ENCODE measurements around the gene CDKN2B-AS1.
"Not testable (repeated sequence)": the region's sequence is repeated elsewhere in the genome, so short reads cannot be mapped to it uniquely, and the experiment has no call there.

Gene CDKN2B-AS1

DNA sequence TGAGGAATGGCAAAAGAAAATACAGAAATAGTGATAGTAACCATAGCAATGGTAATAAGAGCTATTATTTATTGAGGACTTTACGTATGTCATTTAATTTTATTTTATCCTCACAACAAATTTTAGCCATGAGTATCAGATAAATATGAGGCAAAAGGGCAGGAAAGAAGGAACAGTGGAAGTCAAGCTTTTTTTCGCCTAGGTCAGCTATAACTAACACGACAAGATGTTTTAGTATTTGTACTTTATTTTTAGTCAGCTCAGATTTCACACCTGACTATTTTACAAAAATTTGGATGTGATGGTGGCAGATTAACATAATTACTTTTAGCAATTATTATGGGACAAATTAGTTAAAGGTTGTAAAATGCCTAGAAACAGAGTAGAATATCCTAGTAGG lies 49.3 kb downstream of the CDKN2B-AS1 start:
- no peak for DNase-seq (ENCODE audit: low read depth in 2 of 2)

DNA sequence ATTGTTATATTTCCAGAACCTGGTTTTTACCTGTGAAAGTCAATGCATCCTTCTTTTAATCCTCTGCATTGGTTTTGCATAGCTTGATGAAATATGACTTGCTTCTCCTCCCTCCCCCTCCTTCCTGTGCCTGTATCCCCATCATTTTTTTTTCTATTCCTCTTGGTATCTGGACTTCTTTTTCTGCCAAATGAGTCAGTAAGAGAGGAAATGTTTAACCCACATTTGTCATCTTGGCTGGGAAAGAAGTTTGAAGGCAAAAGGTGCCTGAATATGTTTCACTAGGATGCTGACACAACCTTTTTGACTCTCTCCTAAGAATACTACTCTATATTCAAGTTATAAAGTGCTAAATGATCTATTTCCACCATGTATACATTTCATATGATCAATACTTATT lies 50.0 kb downstream of the CDKN2B-AS1 start:
- no peak for DNase-seq (ENCODE audit: low read depth in 2 of 2)

DNA sequence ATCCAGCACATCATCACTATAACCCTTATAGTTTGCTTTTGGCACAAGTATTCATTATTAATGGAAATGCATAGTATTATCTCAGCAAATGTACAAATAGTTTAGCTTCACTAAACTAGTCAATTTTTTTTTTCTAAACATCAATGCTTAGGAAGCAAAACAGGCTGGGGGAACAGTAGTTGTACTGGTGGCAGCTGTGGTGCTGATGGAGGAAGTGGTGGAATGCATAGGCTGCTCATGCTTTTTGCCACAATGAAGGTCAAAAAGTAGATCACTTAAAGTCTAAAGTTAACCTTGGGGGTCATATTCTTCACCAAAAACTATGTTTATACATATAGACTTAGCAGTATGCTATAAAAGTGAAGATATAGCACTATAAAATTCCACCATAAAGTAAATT lies 50.8 kb downstream of the CDKN2B-AS1 start:
- DNase-seq (ENCODE audit: low read depth in 2 of 2), result no peak

DNA sequence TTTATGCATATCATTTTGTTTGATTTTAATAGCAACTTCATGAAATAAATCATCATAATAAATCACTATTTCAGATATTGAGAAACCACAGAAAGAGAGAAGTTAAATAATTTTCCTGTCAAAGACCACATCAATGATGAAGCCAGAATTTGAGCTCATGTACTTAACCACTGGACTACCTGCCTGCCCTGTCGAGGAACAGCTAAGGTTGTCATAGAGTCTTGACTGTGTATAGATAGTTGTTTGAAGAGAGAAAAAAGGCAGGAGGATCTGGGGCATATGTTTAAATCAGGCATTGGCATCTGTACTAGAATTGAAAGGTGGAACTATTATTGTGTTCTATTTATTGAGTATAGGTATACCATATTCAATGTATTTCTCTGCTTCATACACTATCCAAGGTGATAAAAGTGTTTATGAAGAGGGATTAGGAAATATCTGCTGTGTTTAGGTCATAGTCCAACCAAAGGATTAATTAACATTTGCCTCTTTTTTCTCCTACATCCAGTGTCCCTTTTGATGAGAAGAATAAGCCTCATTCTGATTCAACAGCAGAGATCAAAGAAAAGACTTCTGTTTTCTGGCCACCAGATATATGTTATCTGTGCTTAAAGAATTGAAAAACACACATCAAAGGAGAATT lies 51.8 kb downstream of the CDKN2B-AS1 start:
- no peak for DNase-seq (ENCODE audit: low read depth in 2 of 2)

DNA sequence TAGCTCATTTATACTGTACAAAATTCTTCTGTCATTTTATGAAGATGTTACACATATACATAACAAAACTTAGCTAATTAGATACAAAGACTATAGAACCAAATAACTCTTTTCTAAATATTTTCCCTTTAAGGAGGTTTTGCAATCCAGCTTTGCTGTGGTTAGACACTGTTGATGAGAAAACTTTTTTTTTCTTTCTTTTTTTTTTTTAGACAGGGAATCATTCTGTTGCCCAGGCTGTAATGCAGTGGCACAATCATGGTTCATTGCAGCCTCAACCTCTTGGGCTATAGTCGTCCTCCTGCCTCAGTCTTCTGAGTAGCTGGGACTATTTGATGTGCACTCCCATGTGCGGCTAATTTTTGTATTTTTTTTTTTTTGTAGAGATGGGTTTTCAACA lies 53.0 kb downstream of the CDKN2B-AS1 start:
- no peak for DNase-seq (ENCODE audit: low read depth in 2 of 2)

DNA sequence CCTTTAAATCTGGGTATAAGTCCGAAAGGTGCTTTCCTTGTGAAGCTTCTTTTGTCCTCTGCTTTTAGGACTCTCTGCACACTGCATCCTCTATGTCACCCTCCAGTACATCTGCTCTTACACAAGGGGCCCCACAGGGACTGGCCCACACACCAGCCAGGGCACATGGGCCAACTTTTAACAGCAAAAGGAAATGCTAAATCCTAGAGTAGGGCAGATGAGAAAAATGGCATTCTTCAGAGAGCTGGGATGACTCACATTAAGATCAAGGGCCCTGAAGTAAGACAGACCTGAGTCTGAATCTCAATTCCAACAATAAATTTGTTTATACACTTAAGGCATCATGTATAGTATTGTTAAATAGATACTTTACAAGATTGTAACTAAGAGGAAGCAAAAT lies 54.8 kb downstream of the CDKN2B-AS1 start:
- no peak for DNase-seq (ENCODE audit: low read depth in 2 of 2)

DNA sequence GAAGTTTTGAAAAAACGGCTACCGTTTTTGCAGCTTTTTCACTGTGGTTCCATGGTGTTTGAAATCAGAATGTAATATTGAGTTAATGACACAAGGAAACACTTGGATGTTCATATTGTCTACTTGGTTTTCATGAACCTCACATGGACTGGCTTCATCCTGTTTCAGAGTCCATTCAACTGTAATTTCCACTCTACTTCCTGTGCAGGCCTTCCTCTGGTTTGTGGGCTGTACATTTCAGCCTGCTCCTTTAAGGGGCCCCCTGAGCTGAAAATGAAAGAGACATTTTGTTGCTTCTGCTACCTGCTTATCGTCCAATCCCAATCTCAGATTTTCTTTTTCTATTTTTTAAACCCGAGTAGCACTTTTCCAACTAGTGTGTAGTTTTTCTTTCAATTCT lies 56.3 kb downstream of the CDKN2B-AS1 start:
- no peak for DNase-seq (ENCODE audit: low read depth in 2 of 2)

DNA sequence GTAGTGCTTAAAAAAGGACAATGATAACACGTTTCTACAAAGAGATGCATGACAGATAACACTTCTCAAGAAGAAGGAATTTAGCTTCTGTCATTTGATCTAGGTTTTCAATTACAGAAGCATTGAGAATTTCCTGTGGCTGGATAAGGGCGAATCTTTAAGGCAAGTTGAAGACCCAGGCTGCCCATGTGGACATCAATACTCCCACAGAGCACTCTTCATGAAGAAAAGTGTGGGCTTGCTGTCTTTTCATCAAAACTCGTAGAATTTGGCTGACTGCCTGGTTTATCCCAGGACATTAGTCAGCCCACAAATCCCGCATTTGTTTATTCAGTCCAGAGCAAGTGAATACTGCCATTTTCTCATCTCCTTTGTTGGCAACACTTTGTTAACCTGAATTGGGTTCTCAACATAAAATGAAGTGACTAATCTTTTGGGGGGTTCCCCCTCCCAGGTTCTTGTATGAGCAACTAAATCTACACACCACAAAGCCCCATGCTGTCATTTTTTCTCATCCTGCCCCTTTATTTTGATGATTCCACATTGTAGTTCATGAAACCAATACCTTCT lies 57.9 kb downstream of the CDKN2B-AS1 start:
- no peak for DNase-seq (ENCODE audit: low read depth in 2 of 2)

DNA sequence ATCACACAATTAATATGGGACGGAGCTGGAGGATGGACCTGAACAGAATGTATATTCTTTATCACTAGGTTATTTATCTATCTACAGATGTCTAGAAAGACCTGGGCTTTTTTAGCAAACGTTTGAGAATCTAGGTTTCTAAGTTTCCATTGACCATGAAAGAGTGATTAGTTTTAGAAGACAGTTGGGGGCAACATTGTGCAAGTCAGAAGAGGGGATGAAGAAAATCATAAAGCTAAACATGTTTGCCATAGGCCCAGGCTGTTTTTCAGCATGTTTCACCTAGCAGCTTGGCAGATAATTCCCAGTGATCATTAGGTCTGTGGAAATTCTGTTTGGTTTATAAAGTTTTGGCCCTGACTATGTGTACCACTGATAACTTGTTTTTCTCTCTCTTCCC lies 58.6 kb downstream of the CDKN2B-AS1 start:
- DNase-seq (ENCODE audit: low read depth in 2 of 2), result no peak

DNA sequence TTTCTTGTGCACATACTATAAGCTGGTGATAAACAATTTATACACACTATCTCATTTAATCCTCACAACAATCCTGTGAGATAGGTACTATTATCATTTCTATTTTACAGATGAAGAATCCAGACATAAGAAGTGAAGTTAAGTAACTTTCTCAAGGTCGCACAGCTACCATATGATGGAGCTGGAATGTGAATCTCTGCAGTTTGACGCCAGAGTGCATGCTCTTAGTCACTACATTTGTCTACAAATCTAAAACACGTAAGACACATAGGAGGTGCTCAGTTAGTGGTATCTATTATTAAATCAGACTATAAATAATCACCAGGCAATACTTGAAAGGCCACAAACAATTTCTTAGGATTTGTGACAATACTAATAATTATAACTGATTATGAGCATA lies 59.5 kb downstream of the CDKN2B-AS1 start:
- DNase-seq (ENCODE audit: low read depth in 2 of 2), result no peak

DNA sequence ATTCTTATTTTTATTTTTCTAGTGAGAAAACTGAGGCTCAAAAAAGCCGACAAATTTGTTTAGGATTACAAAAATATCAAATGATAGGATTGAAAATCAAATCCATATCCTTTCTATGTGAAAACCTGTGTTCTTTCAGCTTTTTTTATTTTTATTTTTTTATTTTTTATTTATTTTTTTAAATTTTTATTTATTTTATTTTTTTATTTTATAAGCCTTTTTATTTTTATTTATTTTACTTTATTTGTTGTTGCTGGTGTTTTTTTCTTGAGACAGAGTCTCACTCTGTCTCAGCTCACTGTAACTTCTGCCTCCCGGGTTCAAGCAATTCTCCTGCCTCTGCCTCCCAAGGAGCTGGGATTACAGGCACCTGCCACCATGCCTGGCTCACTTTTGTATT lies 59.9 kb downstream of the CDKN2B-AS1 start:
- no peak for DNase-seq (ENCODE audit: low read depth in 2 of 2)

DNA sequence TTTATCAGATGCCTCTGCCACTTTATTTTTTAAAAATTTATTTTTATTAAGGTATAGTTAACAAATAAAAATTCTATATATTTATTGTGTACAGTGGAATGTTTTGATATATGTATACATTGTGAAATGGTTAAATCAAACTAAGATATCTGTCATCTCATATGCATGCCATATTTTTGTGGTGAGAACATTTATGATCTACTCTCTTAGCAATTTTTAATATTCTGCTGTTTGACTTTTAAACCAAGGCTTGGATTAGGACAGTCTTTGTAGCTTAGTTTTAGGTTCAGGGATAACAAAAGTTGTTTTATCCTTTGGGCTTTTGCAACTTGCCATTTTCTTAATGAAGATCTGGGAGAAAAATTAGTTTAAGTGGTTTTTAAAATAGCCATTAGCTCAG lies 60.5 kb downstream of the CDKN2B-AS1 start:
- DNase-seq (ENCODE audit: low read depth in 2 of 2), result no peak

DNA sequence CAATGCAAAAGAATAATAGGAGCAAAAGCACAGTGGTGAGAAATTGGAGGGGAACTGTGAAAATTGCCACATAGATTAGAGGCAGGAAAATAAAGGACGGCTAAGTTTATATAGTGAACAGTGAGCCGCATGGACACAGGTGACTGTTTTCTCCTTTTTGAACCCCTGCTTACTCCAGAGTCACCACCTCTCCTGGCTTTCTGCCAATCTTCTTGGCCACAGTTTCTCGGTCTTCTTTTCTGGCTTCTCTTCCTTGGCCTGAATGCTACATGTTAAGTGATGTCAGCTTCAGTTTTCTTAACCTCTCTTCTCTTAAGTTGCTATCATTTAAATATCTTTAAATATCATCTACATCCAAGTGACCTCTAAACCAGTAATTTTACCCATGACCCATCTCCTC lies 61.8 kb downstream of the CDKN2B-AS1 start:
- no peak for DNase-seq (ENCODE audit: low read depth in 2 of 2)

DNA sequence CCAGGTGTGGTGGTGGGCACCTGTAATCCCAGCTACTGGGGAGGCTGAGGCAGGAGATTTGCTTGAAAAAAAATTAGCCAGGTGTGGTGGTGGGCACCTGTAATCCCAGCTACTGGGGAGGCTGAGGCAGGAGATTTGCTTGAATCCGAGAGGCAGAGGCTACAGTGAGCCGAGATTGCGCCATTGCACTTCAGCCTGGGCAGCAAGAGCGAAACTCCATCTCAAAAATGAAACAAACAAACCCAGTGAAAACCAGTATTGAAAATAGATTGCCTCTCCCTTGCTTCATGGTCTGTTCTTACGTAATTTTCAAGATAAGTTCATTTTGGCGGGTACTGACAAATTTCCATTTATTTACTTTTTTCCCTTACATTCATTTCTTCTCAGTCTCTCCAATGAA lies 63.4 kb downstream of the CDKN2B-AS1 start:
- not testable (repeated sequence) for DNase-seq (ENCODE audit: low read depth in 2 of 2)

DNA sequence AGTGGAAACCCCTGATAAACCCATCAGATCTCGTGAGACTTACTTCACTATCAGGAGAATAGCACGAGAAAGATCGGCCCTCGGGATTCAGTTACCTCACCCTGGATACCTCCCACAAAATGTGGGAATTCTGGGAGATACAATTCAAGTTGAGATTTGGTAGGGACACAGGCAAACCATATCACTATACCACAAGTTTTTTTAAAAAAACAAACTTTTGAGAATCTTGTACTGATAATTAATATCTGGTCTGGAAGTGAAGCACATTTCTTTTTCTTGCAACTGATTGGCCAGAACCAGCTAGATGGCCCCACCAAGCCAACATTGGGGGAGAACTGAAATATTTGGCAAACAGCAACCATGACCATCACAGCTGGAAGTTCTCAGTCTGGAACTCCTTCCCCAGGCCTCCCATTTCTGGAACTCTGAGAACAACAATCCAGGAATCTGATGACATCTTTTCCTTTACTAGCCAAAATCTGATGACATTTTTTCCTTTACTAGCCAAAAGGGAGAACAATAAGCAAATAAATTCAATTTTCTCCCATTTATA lies 66.3 kb downstream of the CDKN2B-AS1 start:
- no peak for DNase-seq (ENCODE audit: low read depth in 2 of 2)

DNA sequence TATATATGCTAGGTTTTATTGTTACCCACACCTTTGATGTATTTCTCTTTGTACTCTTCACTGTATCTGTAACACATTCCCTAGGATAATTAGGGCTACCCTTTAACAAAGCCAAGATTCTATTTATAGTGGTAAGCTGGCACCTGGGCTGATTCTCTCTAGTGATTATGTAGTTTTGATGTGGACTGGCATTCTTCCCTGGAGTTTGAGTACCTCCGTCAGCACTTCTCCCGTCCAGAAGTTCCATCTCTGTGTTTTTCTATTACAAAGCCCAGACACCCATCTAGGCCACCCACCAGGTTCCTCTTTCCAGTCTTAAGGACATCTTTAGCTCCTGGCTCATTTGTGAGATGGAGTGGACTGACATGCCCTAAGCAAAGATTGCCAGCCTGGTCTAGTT lies 70.4 kb downstream of the CDKN2B-AS1 start:
- DNase-seq (ENCODE audit: low read depth in 2 of 2), result no peak

DNA sequence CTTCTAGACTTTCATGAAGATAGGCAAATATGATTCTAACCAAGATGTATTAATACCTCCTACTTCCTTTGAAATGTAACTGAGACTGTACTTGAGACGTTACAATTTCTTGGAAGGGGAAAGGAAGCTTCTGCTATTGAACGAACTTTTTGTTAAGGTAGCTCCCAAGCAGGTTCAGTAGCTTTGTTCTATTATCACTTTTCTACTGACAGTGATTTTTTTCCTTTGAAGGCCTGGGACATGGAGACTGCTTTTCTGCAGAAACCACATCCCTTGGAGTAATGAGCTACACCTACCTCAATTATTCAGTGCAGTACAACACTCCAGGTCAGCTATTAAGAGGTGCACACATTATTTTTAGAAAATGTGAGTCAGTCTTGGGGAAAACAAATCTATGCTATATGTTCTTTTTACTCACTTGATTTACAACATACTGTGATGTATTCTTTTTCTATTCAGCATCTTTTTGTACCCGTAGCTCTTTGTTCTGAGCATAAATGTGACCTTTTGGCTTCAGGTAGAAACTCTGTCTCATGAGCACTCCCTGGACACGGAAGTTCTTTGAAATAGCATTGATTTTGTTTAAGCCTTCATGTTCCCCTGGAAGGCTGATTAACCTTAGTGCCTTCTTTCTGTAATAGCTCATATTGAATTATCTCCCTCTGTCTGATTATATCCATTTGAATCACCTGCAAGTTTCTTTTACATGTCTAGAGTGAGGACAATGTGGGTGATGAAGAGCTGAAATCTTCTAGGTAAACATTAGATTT lies 71.0 kb downstream of the CDKN2B-AS1 start:
- DNase-seq (ENCODE audit: low read depth in 2 of 2), result no peak

DNA sequence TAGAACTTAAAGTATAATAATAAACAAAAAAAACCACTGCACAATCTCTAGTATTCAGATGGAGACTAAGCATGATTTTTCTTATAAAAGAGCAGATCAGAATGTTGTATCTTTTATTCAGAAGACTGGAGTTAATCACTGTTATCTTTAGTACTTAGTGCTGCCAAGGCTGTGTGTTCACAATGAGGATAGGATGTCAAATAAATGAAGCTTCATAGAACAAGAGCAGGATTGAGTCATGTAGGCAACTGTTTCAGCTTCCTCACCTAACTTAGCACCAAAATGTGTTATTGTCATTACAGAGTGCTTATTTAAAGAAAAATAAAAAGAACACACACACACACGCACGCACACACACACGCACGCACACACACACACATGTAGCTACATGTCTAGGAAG lies 72.6 kb downstream of the CDKN2B-AS1 start:
- no peak for DNase-seq (ENCODE audit: low read depth in 2 of 2)

DNA sequence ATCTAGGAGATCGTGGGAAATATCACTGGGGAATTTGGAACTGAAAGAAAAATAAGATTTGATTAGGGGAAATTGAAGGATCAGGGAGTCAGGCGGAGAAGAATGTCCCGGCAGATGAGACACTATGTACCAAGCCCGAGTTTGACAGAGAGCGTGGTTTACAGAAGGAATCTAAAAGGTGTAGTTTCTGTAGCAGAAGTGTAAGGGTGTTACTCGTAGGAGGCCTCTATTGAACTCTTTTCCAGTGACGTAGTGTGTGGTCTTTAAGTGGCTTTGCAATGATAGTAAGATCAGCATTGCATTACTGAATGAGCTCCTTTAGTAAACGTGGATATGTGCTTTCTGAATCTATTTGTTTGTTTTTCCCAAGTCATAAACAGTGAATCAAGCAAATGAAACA lies 73.8 kb downstream of the CDKN2B-AS1 start:
- DNase-seq (ENCODE audit: low read depth in 2 of 2), result no peak

DNA sequence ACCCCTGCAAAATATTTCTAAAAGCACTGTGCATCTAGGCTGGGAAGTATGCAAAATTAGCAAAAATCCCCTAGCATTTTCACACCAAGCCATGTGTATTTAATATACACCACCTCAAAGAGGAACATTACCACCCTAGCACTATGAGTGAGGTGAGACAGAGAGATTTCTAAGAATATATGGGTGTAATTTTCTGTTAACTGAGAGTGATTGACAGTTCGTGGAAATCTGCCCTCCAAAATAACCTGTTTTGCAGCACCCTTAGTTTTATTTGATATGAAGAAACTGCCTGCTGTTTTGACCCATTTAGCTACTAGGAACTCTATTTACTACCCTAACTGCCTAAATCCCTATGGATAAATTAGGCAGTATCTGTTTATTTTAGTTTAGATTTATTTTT lies 78.8 kb downstream of the CDKN2B-AS1 start:
- DNase-seq (ENCODE audit: low read depth in 2 of 2), result no peak

DNA sequence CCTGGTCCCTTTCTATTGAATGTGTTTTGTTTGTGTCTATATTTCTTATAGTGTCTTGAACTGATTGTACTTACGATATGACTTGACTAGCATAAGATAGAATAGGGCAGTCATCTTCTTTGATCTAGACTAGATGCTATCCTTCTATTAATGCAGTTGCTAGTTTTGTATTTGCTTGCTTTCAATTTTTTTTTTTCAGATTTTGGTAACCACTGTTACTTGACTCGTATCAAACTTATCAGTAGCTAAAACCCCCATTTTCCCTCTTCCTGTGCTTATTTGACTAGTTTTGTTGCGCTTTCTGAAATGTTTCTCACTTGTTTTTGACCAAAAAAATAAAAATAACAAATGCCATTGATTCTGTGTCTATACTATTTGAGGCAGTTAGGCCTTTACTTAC lies 83.5 kb downstream of the CDKN2B-AS1 start:
- no peak for DNase-seq (ENCODE audit: low read depth in 2 of 2)

DNA sequence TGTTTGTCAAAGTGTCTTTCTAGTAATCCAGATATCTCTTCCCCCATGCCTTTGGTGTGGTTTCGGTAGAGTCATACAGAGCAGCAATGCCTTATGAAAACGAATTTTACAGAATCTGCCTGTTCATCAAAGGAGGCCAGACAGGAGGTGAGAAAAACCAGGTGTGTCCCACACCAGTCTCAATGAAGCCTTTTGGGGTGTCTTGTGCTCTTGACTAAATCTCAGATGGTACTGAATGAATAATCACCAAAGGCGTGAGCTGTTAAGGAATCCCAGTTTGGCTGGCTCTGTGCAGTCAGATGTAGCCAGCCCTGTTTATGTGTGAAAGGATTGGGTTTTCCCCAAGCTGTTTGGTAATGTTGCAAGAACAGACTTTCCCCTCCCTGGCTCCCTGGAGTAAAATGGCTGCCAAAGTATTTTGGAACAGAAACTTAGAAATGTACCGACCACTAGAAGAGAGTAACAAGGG lies 85.3 kb downstream of the CDKN2B-AS1 start:
- peak; percentile 3 to 6 for DNase-seq (ENCODE audit: low read depth in 2 of 2)
